HG02981 (cell line): ENCODE measurements around the gene LRTM1.

Experiments
- ATAC-seq: cut with Tn5 transposase; IDR thresholded peaks from one replicate; pipeline ENCODE4 v1.9.1; 2021; ENCODE audit warnings: mild to moderate bottlenecking, moderate library complexity; ENCODE audit not compliant: unreplicated experiment

The LRTM1 gene

DNA sequence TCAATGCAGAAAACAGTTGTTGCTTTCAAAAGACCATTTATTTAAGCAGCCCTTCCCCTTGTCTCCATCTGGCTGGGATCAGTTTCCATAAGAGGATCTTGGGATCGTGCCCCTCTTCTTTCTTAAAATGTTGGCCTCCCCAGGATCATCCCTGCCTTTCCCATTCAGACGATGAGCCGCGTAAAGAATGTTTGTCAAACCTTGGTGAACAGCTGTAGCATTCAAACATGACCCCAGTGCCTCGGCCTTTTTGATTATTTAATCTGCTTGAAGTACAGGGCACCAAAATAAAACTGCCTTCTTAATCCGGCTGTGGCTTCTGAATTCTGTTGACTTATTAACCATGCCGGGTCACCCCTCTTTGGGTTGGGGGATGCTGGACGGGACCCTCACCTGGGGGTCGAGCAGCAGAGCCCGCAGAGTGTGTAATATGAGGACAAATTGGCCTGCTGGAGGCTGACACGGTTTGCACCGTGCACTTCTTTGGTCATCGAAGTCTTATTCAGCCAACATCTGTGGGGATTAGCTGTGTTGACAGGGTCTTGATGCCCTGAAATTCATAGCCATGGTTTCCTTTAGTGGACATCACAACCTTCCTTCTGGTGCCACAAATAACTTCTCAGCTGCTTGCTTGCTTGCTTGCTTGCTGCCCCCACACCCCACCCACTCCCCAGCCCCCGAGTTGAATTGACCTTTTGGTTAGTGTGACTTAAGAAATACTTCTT, at the start of gene LRTM1:
LRTM1 (minus strand) TSS at position 14 of the 725 bp plus-strand sequence. CDS start 148 bp downstream, outside the sequence.
- no peak for ATAC-seq

DNA sequence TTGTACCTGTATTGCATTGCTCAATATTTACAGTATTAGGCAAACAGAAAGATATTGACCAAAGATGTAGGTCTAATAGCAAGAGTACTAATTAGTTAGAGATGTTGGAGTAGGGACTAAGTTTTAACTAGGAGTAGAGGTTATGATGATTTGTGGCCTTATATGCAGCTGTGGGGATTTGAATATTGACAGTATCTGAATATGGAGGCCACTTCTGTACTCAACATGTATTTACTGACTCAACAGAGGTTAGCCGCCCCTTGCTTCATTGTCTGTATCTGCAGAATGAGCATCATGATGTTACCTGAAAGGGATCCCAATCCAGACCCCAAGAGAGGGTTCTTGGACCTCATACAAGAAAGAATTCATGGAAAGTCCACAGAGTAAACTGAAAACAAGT, 49.6 kb upstream of the LRTM1 start:
- no peak for ATAC-seq

GRCh38 chr3:54970895-54971294, 43.0 kb upstream of the LRTM1 start:
- no peak for ATAC-seq

- no peak for ATAC-seq
Measured at GRCh38 chr3:54969652-54970051, 41.8 kb upstream of the LRTM1 start.

DNA sequence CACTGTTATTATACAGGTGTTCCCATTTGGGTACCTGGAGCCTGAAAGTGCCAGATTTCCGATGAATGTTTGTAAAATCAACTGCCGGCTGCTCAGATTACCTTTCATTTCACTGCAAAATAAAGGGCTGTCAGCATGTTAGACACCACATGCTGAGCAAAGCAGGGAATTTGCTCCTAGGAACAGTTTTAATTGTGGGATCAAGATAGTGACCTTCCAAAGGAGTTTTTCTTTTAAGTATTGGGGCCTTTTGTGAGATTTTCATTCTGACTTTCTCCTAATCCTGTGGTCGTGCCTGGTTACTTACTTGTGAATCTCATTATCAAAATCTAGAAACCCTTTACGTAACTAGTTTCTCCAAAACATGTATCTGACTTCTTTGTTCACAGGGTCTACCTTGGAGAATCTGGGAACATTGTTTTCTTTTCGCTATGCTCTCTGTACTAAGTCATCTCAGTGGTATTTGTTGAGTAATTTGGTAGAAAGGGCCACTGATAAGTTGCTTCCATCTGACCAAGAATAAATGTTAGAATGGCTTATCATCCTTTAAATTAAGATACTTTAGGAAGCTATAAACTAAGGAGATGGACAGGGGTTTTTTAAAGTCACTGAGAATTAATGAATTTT, 40.8 kb upstream of the LRTM1 start:
- no peak for ATAC-seq

DNA sequence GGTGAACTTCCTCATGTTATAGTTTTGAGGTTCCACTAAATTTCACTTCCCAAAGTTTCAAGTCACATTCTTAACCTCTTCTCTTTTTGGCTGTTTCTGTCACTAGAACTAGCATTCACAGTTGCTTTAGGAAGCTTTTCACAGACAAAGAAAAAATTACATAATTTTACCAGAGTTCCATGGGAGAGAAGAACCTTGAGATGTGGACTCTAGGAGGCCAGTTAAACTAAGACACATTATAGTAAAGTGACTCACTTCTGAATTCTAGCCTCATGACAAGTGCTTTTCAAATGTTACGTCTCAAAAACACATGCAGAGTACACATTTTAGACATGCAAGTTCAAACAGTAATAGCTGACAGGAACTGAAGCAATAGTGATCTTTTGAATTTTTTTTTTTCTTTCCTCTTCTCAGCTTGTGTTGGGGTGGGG, 39.9 kb upstream of the LRTM1 start:
- no peak for ATAC-seq

- no peak for ATAC-seq
Measured at GRCh38 chr3:54966979-54967378, 39.1 kb upstream of the LRTM1 start.

- no peak for ATAC-seq
Measured at GRCh38 chr3:54965746-54966145, 37.9 kb upstream of the LRTM1 start.

DNA sequence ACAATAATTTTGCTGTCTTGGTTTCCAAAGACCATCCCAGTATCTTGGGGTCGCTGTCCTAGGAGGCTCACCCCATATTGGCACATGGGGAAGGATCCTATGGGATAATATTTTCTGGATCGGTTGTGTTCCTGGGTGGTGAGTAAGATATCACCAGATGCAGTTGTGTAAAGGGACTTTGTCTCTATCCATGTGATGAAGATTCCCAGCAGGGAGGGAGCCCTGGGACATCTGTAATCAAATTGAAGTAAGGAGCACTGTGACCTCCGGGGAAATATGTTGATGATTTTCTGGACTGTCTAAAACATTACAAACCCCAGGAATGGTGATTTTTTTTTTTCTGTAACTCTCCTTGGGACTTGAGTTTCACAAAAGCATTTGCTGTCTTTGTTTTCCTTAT, 36.2 kb upstream of the LRTM1 start:
- ATAC-seq, result no peak

DNA sequence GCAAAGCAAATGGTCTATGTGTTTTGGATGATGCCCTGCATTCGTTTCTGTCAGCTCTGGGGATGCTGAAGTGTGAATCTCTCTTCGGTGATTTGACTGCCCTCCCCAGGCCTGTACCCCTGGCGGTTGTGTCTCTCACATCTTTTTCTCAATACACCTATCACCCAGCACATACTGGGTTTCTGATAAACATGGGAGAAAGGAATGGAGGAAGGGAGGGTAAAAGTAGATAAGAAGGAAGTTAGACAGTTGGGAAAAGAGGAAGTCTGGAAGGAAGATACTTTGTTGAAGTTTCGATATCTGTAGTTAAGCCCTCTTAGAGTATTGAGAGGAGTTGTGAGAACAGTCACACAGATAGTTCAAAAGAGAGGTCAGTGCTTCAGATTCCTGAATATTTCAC, 35.8 kb upstream of the LRTM1 start:
- ATAC-seq, result no peak

GRCh38 chr3:54962200-54962599, 34.3 kb upstream of the LRTM1 start:
- no peak for ATAC-seq

DNA sequence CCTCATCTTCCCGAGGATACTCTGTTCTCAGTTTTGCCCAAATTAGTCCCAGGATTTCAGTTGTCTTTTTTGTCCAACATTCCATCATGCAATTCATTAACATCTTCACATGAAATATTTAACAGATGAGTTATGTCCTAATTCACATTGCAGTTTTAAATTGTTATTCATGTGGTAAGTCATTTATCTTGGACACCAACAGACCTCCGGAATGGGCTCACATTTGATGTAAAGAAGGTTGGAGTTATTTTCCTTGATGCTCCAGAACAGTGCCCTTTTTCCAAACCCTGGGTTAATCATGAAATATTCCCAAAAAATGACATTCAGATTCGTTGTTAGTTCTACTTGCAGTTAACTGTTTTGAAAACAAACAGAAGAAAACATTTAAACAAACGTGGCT, 32.8 kb upstream of the LRTM1 start:
- ATAC-seq, result no peak

DNA sequence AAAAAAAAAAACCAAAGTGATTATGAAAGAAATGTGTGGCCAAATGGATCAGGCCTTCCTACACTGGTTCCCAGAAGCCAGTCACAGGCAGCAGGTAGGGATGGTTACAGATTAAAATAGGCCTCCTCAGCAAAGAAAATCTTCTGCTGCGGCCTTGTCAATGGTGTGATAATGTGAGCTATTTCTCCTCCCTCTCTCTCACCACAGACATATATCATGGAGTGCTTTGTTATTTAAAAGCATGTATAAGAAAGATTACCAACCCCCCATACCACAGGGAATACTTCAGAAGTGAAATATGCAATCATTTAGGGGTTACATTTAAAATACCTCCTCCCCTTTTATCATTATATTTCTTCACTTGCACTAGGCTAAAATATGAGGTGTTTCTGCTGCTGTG, 32.2 kb upstream of the LRTM1 start:
- no peak for ATAC-seq

DNA sequence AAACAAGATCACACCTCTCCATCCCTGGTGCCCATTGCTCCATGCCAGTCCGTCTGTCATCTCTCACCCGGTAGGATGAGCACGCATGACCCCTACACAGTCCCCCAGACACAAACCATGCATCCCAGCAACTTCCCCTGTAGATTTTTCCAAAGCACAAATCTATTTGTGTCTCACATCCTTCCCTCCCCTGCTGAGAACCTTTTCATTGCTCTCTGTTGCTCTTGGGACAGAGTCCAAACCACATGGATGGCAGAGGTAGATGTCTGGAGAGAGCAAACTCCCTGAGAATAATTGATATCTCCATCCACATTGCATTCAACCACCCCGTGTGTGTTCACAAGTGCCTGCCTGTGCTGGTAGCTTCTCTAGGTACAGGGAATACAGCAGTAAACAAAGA, 29.9 kb upstream of the LRTM1 start:
- no peak for ATAC-seq

GRCh38 chr3:54955941-54956340, 28.1 kb upstream of the LRTM1 start:
- ATAC-seq, result no peak

DNA sequence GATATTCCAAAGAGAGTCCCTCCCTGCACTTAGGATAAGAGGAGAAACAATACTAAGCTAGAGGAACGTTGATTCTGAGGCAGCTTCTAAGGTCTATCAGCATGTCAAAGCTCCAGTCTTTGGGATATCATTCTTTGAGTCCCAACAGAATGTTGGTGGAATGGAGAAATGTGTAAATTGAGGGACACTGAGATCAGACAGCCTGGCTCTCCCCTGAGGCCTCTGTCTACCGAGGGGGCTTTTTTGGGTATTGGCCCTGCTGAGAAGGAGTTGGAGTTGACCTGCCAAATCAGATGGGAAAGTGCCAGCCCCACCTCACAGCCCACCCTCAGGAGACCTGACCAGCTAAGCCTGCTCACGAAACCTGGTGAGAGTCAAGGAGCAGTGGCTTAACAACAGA, 27.6 kb upstream of the LRTM1 start:
- no peak for ATAC-seq

DNA sequence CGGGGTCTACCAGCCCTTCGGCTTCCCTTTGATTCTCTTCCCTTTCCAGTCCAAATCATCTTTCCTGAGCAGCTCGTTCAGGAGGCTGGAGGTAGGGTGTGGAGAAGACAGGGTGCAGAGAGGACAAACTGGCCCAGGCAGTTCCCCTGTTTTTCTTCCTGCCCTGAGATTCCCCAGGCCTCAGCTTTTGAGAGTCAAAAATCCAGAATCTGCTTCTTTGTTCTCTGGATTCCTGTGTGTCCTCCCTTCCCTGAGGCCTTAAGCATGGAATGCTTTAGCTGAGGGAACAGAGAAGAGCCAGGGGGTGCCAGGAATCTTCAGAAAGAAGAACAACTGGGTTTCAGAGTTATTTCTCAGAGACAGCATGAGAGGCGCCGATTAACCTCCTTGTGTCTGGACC, 26.7 kb upstream of the LRTM1 start:
- ATAC-seq, result no peak

DNA sequence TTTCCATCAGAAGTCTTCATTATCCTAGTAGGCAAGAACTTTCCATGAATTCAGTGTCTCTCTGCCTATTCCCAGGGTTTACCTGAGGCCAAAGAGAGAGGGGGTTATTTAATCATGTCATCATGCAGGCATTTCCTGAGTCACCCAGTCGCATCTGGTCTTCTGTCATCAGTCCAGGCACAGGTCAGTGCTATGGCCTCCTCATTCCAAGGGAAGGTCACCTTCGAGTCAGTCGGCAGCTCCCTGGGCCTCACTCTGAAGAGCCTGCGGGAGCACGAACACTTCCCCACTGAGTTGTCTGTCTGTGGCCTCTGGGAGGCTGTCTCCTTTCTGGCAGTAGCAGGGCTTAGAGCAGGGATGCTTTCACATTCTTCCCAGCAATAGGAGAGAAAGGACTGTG, 26.2 kb upstream of the LRTM1 start:
- ATAC-seq, result no peak

- no peak for ATAC-seq
Measured at GRCh38 chr3:54951405-54951804, 23.5 kb upstream of the LRTM1 start.

DNA sequence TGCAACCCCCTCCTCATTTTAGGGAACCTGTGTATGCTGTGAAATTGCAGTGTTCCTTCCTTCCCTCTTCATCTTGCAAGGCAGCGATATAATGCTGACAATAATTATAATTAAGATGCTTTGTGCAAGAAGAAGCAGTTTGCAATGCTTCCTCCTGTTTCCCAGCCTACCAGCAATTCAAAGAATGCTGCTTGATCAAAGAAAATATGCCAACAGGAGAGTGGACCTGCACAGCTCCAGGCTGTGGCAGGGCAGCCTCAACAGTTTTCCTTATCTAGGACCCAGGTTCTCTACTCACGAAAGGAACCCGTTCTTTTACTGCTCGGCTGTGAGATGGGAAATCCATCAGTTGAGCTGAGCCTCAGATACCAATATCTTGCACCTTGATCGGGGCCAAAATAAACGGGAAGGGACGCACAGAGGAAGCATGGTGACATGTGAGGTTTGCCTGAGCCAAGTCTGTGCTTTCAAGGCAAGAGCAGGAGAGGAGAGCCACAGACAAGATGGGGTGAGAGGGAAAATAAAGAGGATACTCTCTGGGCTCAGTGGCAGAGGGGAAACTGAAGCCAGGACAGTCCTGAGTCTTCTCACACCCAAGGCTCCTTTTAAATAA, 22.6 kb upstream of the LRTM1 start:
- no peak for ATAC-seq

GRCh38 chr3:54949491-54950044, 21.7 kb upstream of the LRTM1 start:
- ATAC-seq, result no peak
